Ectodermal cell (in vitro differentiated cells): ENCODE measurements around the gene CYB561D1.

ENCODE experiments used
- H3K27ac ChIP-seq: 2 replicates; pipeline ENCODE4 v1.7.0; 2013; ENCODE audit warnings: mild to moderate bottlenecking, low read depth, low read length; ENCODE audit not compliant: insufficient read depth, poor library complexity, severe bottlenecking
- H3K27me3 ChIP-seq: 2 replicates; pipeline ENCODE4 v1.7.0; 2013; ENCODE audit warnings: mild to moderate bottlenecking, low read length; ENCODE audit not compliant: insufficient read depth, control insufficient read depth, poor library complexity, severe bottlenecking
- H3K36me3 ChIP-seq: one replicate; pipeline ENCODE4 v1.7.0; 2013; ENCODE audit warnings: low read length; ENCODE audit not compliant: control insufficient read depth, insufficient read depth
- H3K4me1 ChIP-seq: one replicate; pipeline ENCODE4 v1.7.0; 2013; ENCODE audit warnings: low read length; ENCODE audit not compliant: control insufficient read depth, insufficient read depth
- H3K4me3 ChIP-seq: 2 replicates; pipeline ENCODE4 v1.7.0; 2013; ENCODE audit warnings: low read depth, low read length, control low read depth; ENCODE audit not compliant: insufficient read depth
- H3K9me3 ChIP-seq: 2 replicates; pipeline ENCODE4 v1.7.0; 2013; ENCODE audit warnings: mild to moderate bottlenecking, low read length, moderate library complexity; ENCODE audit not compliant: control insufficient read depth
- WGBS, 2 experiments: methylation state at CpG; one replicate each; pipeline ENCODE4 v1.1.7; 2013; ENCODE audit warnings: missing lambda C conversion rate in 2 of 2; 5-methylcytosine and 5-hydroxymethylcytosine counted together

Gene CYB561D1

GRCh38 chr1:109479311-109479710, 14.6 kb upstream of the CYB561D1 start:
- WGBS, 2 experiments: 73 to 80% methylated on average over 5 of the region's 5 CpGs

DNA sequence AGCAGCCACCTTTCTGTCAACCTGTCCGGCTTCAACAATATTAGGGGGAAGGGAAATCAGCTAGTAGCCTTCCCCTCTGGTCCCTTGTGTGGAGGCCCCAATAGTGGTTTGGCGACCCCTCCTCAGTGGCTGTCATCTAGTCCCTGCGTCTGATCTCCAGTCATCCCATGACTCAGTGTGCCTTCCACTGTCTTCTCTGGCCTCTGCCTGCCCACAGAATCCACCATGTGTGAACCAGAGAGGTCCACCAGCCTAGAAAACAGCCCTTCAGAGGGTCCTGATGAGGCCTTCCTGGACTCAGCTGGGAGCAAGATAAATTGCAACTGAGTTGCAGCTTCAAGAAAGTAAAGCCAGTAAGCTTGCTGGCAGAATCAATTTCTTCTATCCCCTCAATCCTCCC, 14.0 kb upstream of the CYB561D1 start:
- peaks cover 34% of the 10 kb centered on the region for H3K27me3 ChIP-seq
- H3K4me1 ChIP-seq: no peaks in the 10 kb centered on the region
- H3K36me3 ChIP-seq: no peaks in the 10 kb centered on the region
- WGBS, 2 experiments: 87 to 90% methylated on average over 3 of the region's 3 CpGs
- H3K9me3 ChIP-seq: no peaks in the 10 kb centered on the region
- H3K4me3 ChIP-seq: no peak overlapping the region
- no peak overlapping the region for H3K27ac ChIP-seq

More at GRCh38 chr1:109479311-109479710, 14.6 kb upstream of the CYB561D1 start:
- peaks cover 34% of the 10 kb centered on the region for H3K27me3 ChIP-seq
- no peak overlapping the region for H3K4me3 ChIP-seq
- H3K27ac ChIP-seq: no peak overlapping the region
- no peaks in the 10 kb centered on the region for H3K36me3 ChIP-seq
- no peaks in the 10 kb centered on the region for H3K4me1 ChIP-seq
- H3K9me3 ChIP-seq: no peaks in the 10 kb centered on the region

GRCh38 chr1:109481646-109482045, 12.2 kb upstream of the CYB561D1 start:
- WGBS, 2 experiments: 82 to 89% methylated on average over 2 of the region's 2 CpGs
- Histone ChIP-seq H3K9me3 (no peaks in the 10 kb centered on the region), H3K36me3 (no peaks in the 10 kb centered on the region), H3K4me3 (no peak overlapping the region), H3K4me1 (no peaks in the 10 kb centered on the region), H3K27me3 (peaks cover 27% of the 10 kb centered on the region), H3K27ac (no peak overlapping the region)

DNA sequence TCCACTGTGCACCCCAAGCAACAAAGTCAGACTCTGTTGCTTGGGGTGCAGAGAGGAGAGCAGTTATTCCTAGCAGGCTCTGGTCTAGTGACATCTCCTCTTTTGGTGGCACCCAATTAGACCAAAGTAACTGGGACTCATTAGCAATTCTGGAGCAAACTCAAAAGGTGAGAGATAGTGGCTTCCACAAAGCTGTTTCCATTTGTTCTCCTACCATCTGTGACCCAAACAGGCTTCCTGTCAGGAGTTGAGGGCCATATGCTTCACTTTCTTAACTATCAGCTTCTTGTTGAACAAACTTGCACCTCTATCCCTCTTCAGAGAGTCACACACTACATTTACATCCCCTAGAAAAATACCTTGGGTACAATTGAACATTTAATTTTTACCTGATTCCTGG, 11.7 kb upstream of the CYB561D1 start:
- H3K36me3 ChIP-seq: no peaks in the 10 kb centered on the region
- peaks cover 24% of the 10 kb centered on the region for H3K27me3 ChIP-seq
- no peak overlapping the region for H3K4me3 ChIP-seq
- H3K4me1 ChIP-seq: no peaks in the 10 kb centered on the region
- H3K27ac ChIP-seq: no peak overlapping the region
- no peaks in the 10 kb centered on the region for H3K9me3 ChIP-seq

- H3K36me3 ChIP-seq: no peaks in the 10 kb centered on the region
- 13 to 14% methylated on average over 24 to 26 of the region's 29 CpGs for WGBS, 2 experiments
- no peak overlapping the region for H3K27ac ChIP-seq
- no peaks in the 10 kb centered on the region for H3K9me3 ChIP-seq
- H3K4me3 ChIP-seq: peak overlapping the region; percentile 75
- no peaks in the 10 kb centered on the region for H3K4me1 ChIP-seq
- H3K27me3 ChIP-seq: peaks cover 23% of the 10 kb centered on the region
Observed at GRCh38 chr1:109482791-109483671, 10.9 kb upstream of the CYB561D1 start.

- no peaks in the 10 kb centered on the region for H3K36me3 ChIP-seq
- H3K27ac ChIP-seq: peak within 1 kb of the TSS; percentile 97
- 0% methylated on average over 68 of the region's 73 CpGs for WGBS, 2 experiments
Observed at GRCh38 chr1:109483672-109484518, 10.0 kb upstream of the CYB561D1 start, which contains the start of gene ATXN7L2. ATXN7L2 (plus strand) TSS chr1:109483905; CDS start chr1:109483954, 49 bp downstream.

DNA sequence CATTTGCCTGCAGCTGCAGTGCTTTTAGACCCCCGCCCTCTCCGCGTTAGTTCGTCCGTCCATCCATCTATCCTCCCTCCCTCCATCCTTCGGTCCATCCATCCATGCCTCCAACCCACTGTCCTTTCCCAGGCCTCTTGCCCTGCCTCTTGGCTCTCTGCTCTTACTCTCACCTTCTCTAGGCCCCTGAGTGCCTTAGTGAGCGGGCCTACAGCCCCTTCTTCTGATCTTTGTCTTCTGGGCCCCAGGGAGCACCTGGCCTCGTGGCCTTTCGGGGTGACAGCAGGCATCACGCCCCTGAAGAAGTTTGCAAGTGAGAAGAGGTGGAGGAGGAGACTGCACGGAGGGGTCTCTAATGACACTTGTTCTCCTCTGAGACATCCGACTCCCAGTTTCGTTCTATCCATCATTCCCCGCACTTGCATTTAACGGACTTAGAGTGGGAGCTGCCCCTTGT, 9.3 kb upstream of the CYB561D1 start:
- Histone ChIP-seq H3K27ac (no peak overlapping the region), H3K4me1 (no peaks in the 10 kb centered on the region)
- 5 to 8% methylated on average over 14 to 15 of the region's 15 CpGs for WGBS, 2 experiments

More at GRCh38 chr1:109483672-109484518, 10.0 kb upstream of the CYB561D1 start, which contains the start of gene ATXN7L2:
- Histone ChIP-seq H3K4me3 (peak within 1 kb of the TSS; percentile 75), H3K9me3 (no peaks in the 10 kb centered on the region), H3K4me1 (no peaks in the 10 kb centered on the region), H3K27me3 (peaks cover 19% of the 10 kb centered on the region)

GRCh38 chr1:109485001-109485400, 8.9 kb upstream of the CYB561D1 start:
- peaks cover 14% of the 10 kb centered on the region for H3K27me3 ChIP-seq
- peak overlapping the region; percentile 75 for H3K4me3 ChIP-seq
- WGBS, 2 experiments: 20 to 31% methylated on average over 3 of the region's 3 CpGs
- H3K27ac ChIP-seq: no peak overlapping the region
- H3K9me3 ChIP-seq: no peaks in the 10 kb centered on the region
- H3K4me1 ChIP-seq: no peaks in the 10 kb centered on the region
- H3K36me3 ChIP-seq: no peaks in the 10 kb centered on the region

More for the DNA sequence above, 9.3 kb upstream of the CYB561D1 start:
- no peaks in the 10 kb centered on the region for H3K36me3 ChIP-seq
- no peaks in the 10 kb centered on the region for H3K9me3 ChIP-seq
- H3K27me3 ChIP-seq: peaks cover 17% of the 10 kb centered on the region
- H3K4me3 ChIP-seq: peak overlapping the region; percentile 75

- H3K9me3 ChIP-seq: no peaks in the 10 kb centered on the region
- no peak overlapping the region for H3K27ac ChIP-seq
- H3K4me3 ChIP-seq: no peak overlapping the region
- WGBS, 2 experiments: 90% methylated on average over 5 of the region's 5 CpGs
- peaks cover 4% of the 10 kb centered on the region for H3K36me3 ChIP-seq
- H3K27me3 ChIP-seq: peaks cover 3% of the 10 kb centered on the region
- no peaks in the 10 kb centered on the region for H3K4me1 ChIP-seq
Observed at GRCh38 chr1:109487261-109487660, 6.6 kb upstream of the CYB561D1 start.

DNA sequence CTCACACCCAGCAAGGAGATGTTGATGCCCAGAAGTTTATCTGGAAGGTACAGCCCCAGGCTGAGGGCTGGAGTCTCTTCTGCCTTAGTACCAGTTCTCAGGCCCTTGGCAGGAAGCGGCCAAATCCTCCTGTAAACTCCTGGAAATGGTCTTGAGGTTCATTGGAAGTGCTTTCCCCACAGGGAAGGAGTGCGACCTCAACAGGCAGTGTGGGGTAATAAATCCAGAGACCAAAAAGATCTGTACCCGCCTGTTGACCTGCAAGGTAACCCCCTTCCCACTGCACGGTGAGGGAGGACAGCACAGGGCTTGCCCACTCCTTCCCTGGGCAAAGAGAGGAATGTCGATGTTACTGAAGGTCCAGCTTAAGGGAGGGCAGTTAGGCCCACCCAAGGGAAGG, 5.7 kb upstream of the CYB561D1 start:
- Histone ChIP-seq H3K36me3 (peaks cover 4% of the 10 kb centered on the region), H3K27me3 (no peaks in the 10 kb centered on the region), H3K27ac (no peak overlapping the region), H3K9me3 (no peaks in the 10 kb centered on the region), H3K4me3 (no peak overlapping the region), H3K4me1 (no peaks in the 10 kb centered on the region)
- WGBS, 2 experiments: 79 to 82% methylated on average over 5 of the region's 5 CpGs
